Lower lobe of right lung (tissue), 2 donors: Measurements from ENCODE around the gene ABTB2. TPM values are rescaled to one million over a fixed set of nuclear protein-coding genes. Genes with fewer than 3 reads are reported as not detected.

Experiments
- ATAC-seq, 2 donors: fragments of 200-7000 bp; cut with Tn5 transposase; one replicate each; pipeline ENCODE4 v1.9.1; 2020 to 2022; ENCODE audit warnings: mild to moderate bottlenecking in 2 of 2, moderate library complexity in 2 of 2
- DNase-seq: peaks from one replicate; pipeline ENCODE4 v3.0.0-alpha.2; 2020
- H3K27ac ChIP-seq: fragments of 200-600 bp; one replicate; pipeline ENCODE4 v1.8.0; 2022
- H3K27me3 ChIP-seq: fragments of 200-600 bp; one replicate; pipeline ENCODE4 v1.8.0; 2022; ENCODE audit warnings: low read depth
- H3K36me3 ChIP-seq: fragments of 200-600 bp; one replicate; pipeline ENCODE4 v1.8.0; 2022; ENCODE audit warnings: mild to moderate bottlenecking
- H3K4me1 ChIP-seq: fragments of 200-600 bp; one replicate; pipeline ENCODE4 v1.8.0; 2022
- H3K4me3 ChIP-seq: fragments of 200-600 bp; one replicate; pipeline ENCODE4 v1.8.0; 2022; ENCODE audit warnings: mild to moderate bottlenecking
- H3K9me3 ChIP-seq: fragments of 200-600 bp; one replicate; pipeline ENCODE4 v1.8.0; 2022
- intact Hi-C: fragments of 100-400 bp; cut with DNase I; formaldehyde crosslinking; loops from one replicate; pipeline ENCODE4 v1.11.0; 2022
- total RNA-seq: library from RNA; stranded (reverse); fragmentation: NEBNext Ultra II Directional; extraction: Animal tissue kit (Norgen Biotek cat#: 25700); gene quantifications from one replicate; pipeline ENCODE4 v1.2.1, GENCODE V29; 2021
- TF ChIP-seq, protein P1 (sequence below): fragments of 200-600 bp; IDR thresholded peaks from one replicate; pipeline ENCODE4 v1.8.0; 2022; ENCODE audit warnings: antibody characterized with exemption, mild to moderate bottlenecking
- donor health status: DM: no; HTN: yes; CAD: no; lungs with severe emphysema.

Gene ABTB2
- total RNA-seq, 1 donor from 2014 or later: 2.7 TPM

DNA sequence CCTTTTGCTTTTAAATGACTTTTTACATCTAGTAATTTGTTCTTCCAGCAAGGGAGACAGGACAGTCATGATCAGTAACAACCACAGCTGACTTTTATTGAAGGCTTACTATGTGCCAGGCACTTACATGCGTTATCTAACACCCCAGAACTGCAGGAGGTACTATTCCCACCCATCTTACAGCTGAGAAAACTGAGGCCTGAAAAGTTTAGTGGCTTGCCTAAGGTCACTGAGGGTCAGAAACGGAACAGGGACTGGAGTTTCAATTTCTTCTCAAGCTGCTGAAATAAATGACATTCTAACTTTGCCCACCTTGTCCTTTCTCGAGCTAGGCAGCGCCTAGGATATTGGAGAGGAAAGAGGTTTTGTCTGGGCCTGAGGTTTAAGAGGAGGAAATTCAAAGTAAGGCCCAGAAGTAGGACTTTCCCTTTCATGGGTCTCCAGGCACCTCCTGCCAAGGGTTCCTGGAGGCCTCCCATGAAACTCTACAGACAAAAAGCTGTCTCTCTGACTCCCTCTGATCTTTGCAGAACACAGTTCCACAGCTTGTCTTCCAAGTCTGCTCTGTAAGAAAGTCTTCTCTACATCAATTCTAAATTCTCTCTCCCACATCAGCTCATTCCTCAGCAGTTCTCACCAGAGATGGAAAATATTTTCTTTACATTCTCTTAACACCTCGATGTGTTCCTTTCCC, 150.2 kb downstream of the ABTB2 start:
- no peaks in the 10 kb centered on the region for H3K4me1 ChIP-seq

DNA sequence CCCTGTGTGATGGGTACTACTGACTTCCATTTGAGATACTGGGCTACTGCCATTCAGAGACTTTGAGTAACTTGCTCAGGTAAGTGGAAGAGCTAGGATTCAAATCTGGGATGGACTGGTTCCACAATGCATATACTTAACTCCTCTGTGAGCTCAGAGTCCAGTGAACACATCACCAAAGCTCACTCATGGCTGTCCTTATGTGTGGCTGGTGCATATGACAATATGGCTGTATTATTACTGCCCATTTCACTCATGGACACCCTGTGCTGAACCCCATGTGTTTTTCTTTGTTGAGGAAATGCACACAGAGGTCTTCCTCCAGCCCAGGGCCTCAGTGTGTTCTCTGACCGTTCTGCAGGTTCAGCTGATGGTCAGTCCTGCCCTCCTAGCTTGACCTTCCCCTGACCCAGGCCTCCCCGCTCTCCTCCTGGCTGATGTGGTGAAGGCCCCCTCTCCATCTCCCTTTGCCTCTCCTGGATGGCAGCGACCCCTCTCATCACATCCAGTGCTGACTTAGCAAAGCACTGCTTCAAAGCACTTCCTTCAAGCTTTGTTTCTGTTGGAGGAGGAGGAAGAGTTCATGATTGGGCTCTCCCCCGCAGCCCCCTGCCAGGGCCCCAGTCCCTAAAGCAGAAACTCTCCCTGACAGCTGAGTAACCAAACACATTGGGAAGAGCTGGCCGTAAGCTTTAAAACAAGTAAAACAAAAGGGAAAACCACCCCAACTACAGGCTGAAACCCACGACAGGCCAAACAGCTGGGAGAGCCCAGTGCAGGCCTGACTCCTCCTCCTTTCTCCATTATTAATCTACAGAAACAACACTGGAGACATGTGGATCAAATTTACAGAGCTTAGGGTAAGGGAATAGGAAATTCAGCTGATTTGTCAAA, 151.2 kb downstream of the ABTB2 start:
- DNase-seq (no peak), ATAC-seq (no peak)
- H3K36me3 ChIP-seq: no peaks in the 10 kb centered on the region
- no peaks in the 10 kb centered on the region for H3K4me1 ChIP-seq
- no peak overlapping the region for H3K27ac ChIP-seq
- H3K4me3 ChIP-seq: no peak overlapping the region
- H3K9me3 ChIP-seq: no peaks in the 10 kb centered on the region
- no peaks in the 10 kb centered on the region for H3K27me3 ChIP-seq
- TF ChIP-seq, protein P1, sequence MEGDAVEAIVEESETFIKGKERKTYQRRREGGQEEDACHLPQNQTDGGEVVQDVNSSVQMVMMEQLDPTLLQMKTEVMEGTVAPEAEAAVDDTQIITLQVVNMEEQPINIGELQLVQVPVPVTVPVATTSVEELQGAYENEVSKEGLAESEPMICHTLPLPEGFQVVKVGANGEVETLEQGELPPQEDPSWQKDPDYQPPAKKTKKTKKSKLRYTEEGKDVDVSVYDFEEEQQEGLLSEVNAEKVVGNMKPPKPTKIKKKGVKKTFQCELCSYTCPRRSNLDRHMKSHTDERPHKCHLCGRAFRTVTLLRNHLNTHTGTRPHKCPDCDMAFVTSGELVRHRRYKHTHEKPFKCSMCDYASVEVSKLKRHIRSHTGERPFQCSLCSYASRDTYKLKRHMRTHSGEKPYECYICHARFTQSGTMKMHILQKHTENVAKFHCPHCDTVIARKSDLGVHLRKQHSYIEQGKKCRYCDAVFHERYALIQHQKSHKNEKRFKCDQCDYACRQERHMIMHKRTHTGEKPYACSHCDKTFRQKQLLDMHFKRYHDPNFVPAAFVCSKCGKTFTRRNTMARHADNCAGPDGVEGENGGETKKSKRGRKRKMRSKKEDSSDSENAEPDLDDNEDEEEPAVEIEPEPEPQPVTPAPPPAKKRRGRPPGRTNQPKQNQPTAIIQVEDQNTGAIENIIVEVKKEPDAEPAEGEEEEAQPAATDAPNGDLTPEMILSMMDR: no peak
- intact Hi-C loops: no loop called here

More for the DNA sequence above, 150.2 kb downstream of the ABTB2 start:
- no peaks in the 10 kb centered on the region for H3K9me3 ChIP-seq
- no peak for DNase-seq
- TF ChIP-seq, protein P1: no peak
- no peaks in the 10 kb centered on the region for H3K36me3 ChIP-seq
- intact Hi-C loops: no loop called here
- H3K4me3 ChIP-seq: no peak overlapping the region
- ATAC-seq: no peak
- no peaks in the 10 kb centered on the region for H3K27me3 ChIP-seq
- no peak overlapping the region for H3K27ac ChIP-seq

DNA sequence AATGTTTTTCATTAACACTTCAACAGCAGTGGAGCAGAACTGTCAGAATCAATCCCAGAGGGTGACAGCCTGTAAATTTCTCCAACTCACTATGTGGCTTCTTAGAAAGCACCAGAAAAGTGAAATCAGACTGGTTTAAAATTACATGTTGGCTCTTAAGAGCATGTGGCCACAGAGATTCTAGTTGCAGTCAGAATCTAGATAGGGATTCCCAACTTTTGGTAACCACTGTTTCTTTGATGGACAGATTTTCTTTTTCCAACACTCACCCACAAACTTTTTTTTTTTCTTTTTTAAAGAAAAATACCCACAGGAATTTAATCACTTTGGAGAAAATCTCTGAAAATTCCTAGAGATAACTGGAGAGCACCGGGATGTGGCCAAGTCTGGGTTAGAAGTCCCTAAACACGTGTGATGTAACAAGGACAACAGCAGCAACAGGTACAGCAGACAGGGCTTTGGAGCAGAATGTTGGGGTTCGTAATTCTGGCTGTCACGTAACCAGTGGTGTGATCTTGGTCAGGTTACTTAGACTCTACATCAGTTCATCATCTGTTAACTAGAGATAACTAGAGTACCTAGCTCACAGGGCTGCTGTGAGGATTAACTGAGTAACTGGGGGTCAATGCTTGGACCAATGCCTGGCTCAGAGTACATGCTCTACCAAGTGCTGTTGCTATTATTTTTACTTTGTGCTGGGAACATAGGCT, 152.3 kb downstream of the ABTB2 start:
- Histone ChIP-seq H3K27me3 (no peaks in the 10 kb centered on the region), H3K9me3 (no peaks in the 10 kb centered on the region), H3K4me3 (no peak overlapping the region), H3K4me1 (no peaks in the 10 kb centered on the region), H3K36me3 (no peaks in the 10 kb centered on the region), H3K27ac (no peak overlapping the region)
- intact Hi-C loops: no loop called here
- no peak for DNase-seq
- ATAC-seq: no peak
- TF ChIP-seq, protein P1: no peak

DNA sequence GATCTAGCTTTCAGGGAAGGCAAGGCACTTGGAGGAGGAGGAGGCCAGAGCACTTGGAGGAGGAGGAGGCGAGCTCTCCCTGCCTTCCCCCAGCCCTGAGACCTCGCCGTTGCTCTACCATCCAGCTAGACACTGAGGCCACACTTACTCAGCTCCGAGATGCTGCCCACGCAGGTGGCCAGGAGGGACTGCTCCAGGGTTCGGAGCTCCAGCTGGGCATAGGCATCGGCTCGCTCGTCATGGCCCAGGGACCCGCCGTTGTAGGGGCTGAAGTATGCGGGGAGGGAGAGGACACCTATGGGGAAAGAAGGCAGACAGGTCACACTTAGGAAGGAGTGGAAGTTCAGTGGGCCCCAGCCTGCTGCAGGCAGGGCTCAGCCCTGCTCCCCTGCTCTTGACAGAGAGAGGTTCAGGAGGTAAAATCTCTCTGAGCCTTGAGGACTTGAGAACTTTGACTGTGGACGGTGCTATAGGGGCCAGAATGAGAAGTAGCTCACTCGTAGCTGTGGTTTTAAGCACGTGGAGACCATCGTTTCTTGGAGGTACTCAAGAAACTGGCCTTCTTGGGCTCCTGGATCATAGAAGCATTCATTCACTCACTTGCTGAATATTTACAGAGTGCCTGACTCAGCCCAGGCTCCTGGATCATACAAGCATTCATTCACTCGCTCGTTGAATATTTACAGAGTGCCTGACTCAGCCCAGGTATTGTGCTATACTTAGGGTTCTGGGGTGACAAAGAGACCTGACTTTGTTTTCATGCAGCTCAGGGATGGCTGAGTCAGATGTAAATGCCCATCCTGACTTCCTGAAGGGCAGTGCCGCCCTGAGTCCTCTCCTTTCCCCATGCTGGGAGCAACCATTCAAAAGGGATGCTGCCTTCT, 153.2 kb downstream of the ABTB2 start:
- H3K27ac ChIP-seq: no peak overlapping the region

More for the DNA sequence above, 153.2 kb downstream of the ABTB2 start:
- DNase-seq: no peak
- peak; percentile 39 to 50 for ATAC-seq
- TF ChIP-seq, protein P1: no peak
- intact Hi-C loops: no loop called here
- Histone ChIP-seq H3K9me3 (no peaks in the 10 kb centered on the region), H3K36me3 (no peaks in the 10 kb centered on the region), H3K27me3 (no peaks in the 10 kb centered on the region), H3K4me1 (no peaks in the 10 kb centered on the region), H3K4me3 (no peak overlapping the region)
